GM21367 (cell line): ENCODE data around the gene DERA.
A peak's percentile ranks its signal among the peaks of the same experiment; 100 is the strongest.
"Not testable (repeated sequence)": the region's sequence is repeated elsewhere in the genome, so short reads cannot be mapped to it uniquely, and the experiment has no call there.

Experiments
- ATAC-seq: cut with Tn5 transposase; IDR thresholded peaks from one replicate; pipeline ENCODE4 v1.9.1; 2021; ENCODE audit not compliant: unreplicated experiment

Gene DERA

DNA sequence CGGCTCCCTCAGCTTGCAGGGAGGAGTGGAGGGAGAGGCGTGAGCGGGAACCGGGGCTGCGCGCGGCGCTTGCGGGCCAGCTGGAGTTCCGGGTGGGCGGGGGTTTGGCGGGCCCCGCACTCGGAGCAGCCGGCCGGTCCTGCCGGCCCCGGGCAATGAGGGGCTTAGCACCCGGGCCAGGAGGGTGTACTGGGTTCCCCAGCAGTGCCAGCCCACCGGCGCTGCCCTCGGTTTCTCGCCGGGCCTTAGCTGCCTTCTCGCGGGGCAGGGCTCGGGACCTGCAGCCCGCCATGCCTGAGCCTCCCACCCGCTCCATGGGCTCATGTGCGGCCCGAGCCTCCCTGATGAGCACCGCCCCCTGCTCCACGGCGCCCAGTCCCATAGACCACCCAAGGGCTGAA lies 146.2 kb downstream of the DERA start:
- not testable (repeated sequence) for ATAC-seq

DNA sequence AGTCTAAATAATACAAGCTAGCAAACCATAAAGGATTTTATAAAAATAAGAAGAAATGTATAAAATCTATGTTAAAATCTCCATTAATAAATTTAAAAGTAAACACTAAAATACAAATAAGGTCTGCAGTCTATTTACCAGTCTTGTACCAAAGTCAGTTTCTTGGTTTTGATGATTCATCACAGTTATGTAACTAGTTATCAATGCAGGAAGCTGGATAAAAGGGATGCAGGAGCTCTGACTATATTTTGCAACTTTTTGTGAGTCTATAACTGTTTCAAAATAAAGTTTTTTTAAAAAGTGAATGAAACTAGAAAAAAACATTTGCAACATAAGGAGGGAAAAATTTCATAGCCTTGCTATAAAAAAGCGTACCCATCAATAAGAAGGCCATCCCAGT lies 151.5 kb downstream of the DERA start:
- no peak for ATAC-seq

DNA sequence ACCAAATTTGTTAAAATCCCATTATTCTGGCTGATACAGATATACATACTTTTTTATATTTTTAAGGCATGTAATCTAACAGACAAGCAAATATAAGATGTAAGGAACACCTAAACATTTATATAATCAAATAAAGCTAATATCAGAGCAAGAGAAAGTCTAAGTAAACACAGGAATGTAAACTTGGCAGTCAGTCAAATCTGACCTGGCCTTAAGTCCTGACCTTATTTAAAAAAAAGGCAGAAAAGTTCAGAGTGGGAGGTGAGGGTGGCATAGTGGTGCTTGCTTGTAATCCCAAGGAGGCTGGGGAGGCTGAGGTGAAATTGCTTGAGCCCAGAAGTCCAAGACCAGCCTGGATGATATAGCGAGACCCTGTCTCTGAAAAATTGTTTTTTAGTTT lies 152.6 kb downstream of the DERA start:
- ATAC-seq: no peak

DNA sequence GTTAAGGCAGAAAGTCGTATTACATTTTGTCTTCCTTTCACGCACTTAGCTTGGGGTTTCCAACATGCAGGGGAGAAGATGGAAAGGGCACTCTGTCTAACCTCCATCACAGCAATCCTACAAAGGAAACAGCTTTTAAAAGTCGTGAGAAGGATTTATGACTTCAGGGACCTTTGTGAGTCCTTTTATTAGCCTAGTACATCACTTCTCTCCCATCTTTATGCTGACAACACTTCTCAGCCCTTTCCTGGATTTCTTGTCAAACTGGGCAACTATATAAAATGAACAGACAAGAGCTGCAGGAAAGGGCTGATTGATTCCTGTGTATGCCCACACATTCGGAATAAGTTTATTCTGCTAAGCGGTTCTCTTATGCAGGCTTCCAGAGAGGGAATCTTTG lies 159.0 kb downstream of the DERA start:
- no peak for ATAC-seq

DNA sequence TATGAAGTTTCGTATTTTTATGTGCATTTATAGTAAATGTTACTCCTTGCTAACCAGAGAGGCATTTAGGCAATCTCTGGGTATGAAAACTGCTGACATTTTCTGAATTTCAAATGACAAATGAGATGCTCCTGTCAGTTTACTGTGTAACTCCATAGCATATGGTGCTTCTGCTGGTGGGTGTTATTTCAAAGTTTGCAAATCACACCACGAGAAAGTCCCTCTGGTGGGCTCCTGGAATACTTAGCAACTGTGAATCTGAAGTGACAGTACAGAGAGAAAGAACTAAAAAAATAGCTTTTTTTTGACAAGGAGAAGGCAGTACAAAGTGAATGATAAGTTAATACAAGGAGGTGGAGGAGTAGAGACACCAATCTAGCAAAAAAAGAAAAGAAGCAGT lies 161.5 kb downstream of the DERA start:
- no peak for ATAC-seq

DNA sequence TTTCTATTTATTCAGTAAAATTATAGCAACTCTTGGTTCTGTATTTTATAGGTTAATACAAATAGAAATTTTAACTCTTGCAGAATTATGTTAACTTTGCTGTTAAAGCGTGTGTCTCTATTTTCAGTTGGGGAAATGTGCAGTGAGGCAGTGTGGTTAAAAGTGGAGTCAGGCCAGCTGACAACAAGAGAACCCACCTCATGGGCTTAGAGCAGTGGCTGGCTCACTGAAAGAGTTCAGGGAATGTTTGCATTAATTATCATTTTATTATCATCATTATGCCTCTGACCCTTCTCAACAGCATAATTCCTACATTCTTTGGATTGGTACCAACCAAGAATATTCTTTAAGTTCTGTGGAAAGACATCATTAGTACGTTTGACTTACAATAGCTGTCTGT lies 163.8 kb downstream of the DERA start:
- no peak for ATAC-seq

DNA sequence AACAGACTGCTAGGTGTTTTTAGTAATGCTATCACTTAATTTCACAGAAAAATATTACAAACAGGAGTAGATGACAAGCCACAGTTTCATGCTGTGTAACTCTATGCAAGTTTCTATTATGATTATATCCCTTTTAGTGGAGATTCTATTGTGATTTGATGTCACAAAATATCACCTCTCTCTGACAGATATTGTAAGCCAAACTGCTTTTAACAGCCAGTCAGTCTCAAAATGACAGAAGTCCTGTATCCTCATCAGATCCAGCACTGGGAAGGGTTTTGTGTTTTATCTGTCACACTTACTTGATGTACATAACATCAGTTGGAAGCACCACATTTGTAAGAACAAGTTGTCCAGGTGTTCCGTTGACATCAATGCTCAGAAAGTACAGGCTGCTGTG lies 164.8 kb downstream of the DERA start:
- no peak for ATAC-seq

DNA sequence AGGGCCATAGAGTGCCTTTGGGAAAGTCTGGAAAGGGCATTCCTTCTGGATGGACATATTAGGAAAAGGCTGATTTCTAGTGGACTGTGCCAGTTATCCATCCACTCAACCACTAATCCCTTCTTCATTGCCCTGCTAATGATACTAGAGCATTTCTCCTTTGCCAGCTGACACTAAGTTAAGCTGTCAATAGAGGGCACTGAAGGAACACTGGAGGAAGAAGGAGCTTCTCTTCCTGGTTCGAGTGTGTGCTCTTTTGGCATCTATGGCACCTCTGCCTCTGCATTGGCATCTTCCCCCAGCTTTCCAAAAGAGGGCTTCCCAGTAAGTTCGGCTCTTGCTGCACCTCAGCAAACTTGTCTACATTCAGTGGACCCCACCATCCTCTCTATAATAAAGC lies 165.4 kb downstream of the DERA start:
- ATAC-seq: peak; percentile 74

DNA sequence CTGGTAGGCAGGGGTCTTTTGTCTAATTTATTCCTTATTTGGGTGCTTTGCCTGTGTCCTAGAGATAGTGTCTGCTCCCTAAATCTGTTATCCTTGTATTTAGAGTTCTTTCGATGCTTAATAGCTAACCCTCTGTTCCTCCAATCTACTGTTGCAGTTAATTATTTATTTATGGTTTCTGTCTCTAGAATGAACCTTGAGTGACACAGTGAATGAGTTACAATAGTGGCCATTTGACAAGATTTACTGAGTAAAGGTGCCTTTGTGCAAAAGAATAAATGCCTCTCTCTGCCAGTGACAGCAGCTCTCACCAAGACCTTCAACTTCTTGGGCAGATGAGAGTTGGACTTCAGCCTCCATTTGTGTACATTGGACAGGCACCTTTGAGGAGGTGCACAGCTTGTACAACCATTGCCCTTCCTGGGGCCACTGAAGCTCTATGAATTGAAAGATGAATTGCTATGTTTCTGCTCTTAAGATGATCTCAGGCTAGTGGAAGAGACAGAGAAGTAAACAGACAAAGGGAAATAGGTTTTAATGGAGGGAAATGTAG lies 165.9 kb downstream of the DERA start:
- no peak for ATAC-seq

DNA sequence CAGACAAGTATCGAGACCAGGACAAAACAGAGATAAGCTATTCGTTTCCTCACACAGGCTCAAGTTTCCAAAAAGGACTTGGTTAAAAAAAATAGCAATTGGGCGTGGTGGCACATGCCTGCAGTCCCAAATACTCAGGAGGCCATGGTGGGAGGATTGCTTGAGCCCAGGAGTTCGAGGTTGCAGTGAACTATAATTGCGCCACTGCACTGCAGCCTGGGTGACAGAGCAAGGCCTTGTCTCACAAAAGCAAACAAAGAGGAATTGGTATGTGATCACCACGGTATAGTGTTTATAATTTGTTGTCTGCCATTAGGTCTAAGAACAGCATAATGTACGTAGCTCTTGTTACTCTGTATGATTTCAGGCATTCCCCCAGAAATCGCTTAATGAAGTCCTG lies 175.3 kb downstream of the DERA start:
- ATAC-seq: no peak

DNA sequence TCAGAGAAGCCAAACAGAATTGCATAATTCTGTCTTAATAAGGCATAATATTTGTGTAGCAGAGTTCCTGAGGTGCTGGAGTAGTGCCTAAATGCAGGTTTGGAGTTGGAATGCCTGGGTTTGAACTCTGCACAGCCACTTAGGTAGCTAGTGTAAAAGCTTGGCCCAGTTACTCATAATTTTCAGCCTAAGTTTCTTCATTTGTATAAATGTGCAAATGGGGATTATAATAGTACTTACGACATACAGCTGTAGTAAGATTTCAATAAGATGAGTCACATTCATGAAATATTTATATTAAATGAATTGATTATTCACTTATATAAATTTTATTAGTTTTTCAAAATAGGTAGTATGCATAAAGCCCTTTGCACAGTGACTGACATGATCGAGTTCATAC lies 175.8 kb downstream of the DERA start:
- no peak for ATAC-seq
